Measurements from ENCODE around the gene ARSI.

- TF ChIP-seq CTCF (IDR thresholded peaks at IDR 0.05) (no peak), USF2 (IDR thresholded peaks at IDR 0.05) (no peak), RAD21 (conservative IDR thresholded peaks at IDR 0.05 in 1 of 2, IDR thresholded peaks at IDR 0.05 in 1 of 2) (no peak)
Observed at GRCh38 chr5:150284311-150284710, 18.4 kb downstream of the ARSI start.
